GM19240 (cell line): ENCODE results near the gene SCAF8.
"Not testable (repeated sequence)": the region's sequence is repeated elsewhere in the genome, so short reads cannot be mapped to it uniquely, and the experiment has no call there.

Experiments
- DNase-seq: peaks from one replicate; pipeline ENCODE4 v3.0.0; 2011; ENCODE audit warnings: low spot score; ENCODE audit not compliant: insufficient read length

SCAF8 gene

GRCh38 chr6:154783229-154783628 is 50.0 kb downstream of the SCAF8 start:
- no peak for DNase-seq

- DNase-seq = no peak
Measured at GRCh38 chr6:154785075-154785474, 51.9 kb downstream of the SCAF8 start.

GRCh38 chr6:154786144-154786868 is 53.1 kb downstream of the SCAF8 start:
- no peak for DNase-seq

GRCh38 chr6:154791556-154792317 is 58.5 kb downstream of the SCAF8 start:
- DNase-seq = no peak

- DNase-seq = no peak
Measured at GRCh38 chr6:154792325-154792724, 59.1 kb downstream of the SCAF8 start.

- no peak for DNase-seq
Measured at GRCh38 chr6:154792761-154793160, 59.5 kb downstream of the SCAF8 start.

GRCh38 chr6:154796484-154796883 is 63.3 kb downstream of the SCAF8 start:
- no peak for DNase-seq

- no peak for DNase-seq
Measured at GRCh38 chr6:154797857-154798256, 64.6 kb downstream of the SCAF8 start.

GRCh38 chr6:154800338-154800737 is 67.1 kb downstream of the SCAF8 start:
- DNase-seq = no peak

GRCh38 chr6:154805288-154805911 is 72.2 kb downstream of the SCAF8 start:
- no peak for DNase-seq

- DNase-seq = no peak
Measured at GRCh38 chr6:154806804-154807203, 73.6 kb downstream of the SCAF8 start.

GRCh38 chr6:154811663-154812062 is 78.4 kb downstream of the SCAF8 start:
- not testable (repeated sequence) for DNase-seq

- DNase-seq = no peak
Measured at GRCh38 chr6:154814063-154814462, 80.8 kb downstream of the SCAF8 start.

- DNase-seq = no peak
Measured at GRCh38 chr6:154815938-154816820, 83.0 kb downstream of the SCAF8 start.

GRCh38 chr6:154821099-154821498 is 87.9 kb downstream of the SCAF8 start:
- no peak for DNase-seq

GRCh38 chr6:154821638-154822037 is 88.4 kb downstream of the SCAF8 start:
- DNase-seq = no peak

GRCh38 chr6:154822947-154823558 is 89.8 kb downstream of the SCAF8 start:
- DNase-seq = no peak

GRCh38 chr6:154824076-154824475 is 90.9 kb downstream of the SCAF8 start:
- DNase-seq = no peak

- no peak for DNase-seq
Measured at GRCh38 chr6:154829970-154830369, 96.8 kb downstream of the SCAF8 start.

GRCh38 chr6:154830771-154831170 is 97.6 kb downstream of the SCAF8 start:
- DNase-seq = no peak

GRCh38 chr6:154835307-154835706 is 102.1 kb downstream of the SCAF8 start:
- no peak for DNase-seq
